OCI-LY3 (cell line): ENCODE results near the gene ELOVL1.

Source experiments
- H2AFZ ChIP-seq: fragments of 200-600, 300-600 bp; shearing (Covaris generic); 2 replicates; pipeline ENCODE4 v1.6.0; 2014; ENCODE audit warnings: antibody characterized with exemption, low read depth, low read length
- H3K27ac ChIP-seq: fragments of 200-600, 300-600 bp; sonication (generic); 2 replicates; pipeline ENCODE4 v1.5.1; 2014; ENCODE audit warnings: mild to moderate bottlenecking, low read length, moderate library complexity, mixed read lengths
- H3K27me3 ChIP-seq: fragments of 200-600, 300-600 bp; sonication (generic); 2 replicates; pipeline ENCODE4 v1.6.1; 2014; ENCODE audit warnings: low read depth, low read length, mixed read lengths
- H3K36me3 ChIP-seq: fragments of 200-600, 300-600 bp; sonication (generic); replicated peaks from 2 replicates; pipeline ENCODE3; 2014; ENCODE audit warnings: low read depth, low read length, mixed read lengths
- H3K4me1 ChIP-seq: fragments of 300-600, 200-600 bp; sonication (generic); 2 replicates; pipeline ENCODE4 v1.6.1; 2014; ENCODE audit warnings: low read length, mixed read lengths
- H3K4me2 ChIP-seq: fragments of 200-600, 300-600 bp; sonication (generic); 2 replicates; pipeline ENCODE4 v1.6.1; 2014; ENCODE audit warnings: low read length, mixed read lengths
- H3K4me3 ChIP-seq: fragments of 300-600, 200-600 bp; sonication (generic); 2 replicates; pipeline ENCODE4 v1.5.1; 2014; ENCODE audit warnings: antibody characterized with exemption, mild to moderate bottlenecking, low read length, moderate library complexity
- H3K79me2 ChIP-seq: fragments of 300-600, 200-600 bp; shearing (Covaris generic); 2 replicates; pipeline ENCODE4 v1.6.1; 2014; ENCODE audit warnings: mild to moderate bottlenecking, low read length, mixed read lengths
- H3K9ac ChIP-seq: fragments of 300-600, 200-600 bp; shearing (Covaris generic); 2 replicates; pipeline ENCODE4 v1.6.0; 2014; ENCODE audit warnings: mild to moderate bottlenecking, low read length, moderate library complexity
- H3K9me3 ChIP-seq: fragments of 200-600, 300-600 bp; shearing (Covaris generic); 2 replicates; pipeline ENCODE4 v1.6.1; 2014; ENCODE audit warnings: low read length, mixed read lengths; ENCODE audit not compliant: insufficient read depth
- H4K20me1 ChIP-seq: fragments of 200-600, 300-600 bp; sonication (generic); 2 replicates; pipeline ENCODE4 v1.6.1; 2016; ENCODE audit warnings: low read length, mixed read lengths; ENCODE audit not compliant: insufficient read depth
- CTCF ChIP-seq: fragments of 200-600, 300-600 bp; sonication (generic); IDR thresholded peaks from 2 replicates; pipeline ENCODE4 v1.5.1; 2014; ENCODE audit warnings: antibody characterized with exemption, low read length, low read depth
- EZH2phosphoT487 ChIP-seq: fragments of 200-600 bp; shearing (Covaris generic); IDR thresholded peaks from 2 replicates; pipeline ENCODE4 v1.6.1; 2018; ENCODE audit warnings: antibody characterized with exemption, mixed run types, low read depth

The ELOVL1 gene

GRCh38 chr1:43322506-43322905 lies 45.3 kb downstream of the ELOVL1 start:
- H3K9ac ChIP-seq: no peak overlapping the region
- no peak overlapping the region for H3K4me3 ChIP-seq
- TF ChIP-seq EZH2phosphoT487 (no peak), CTCF (no peak)
- H3K4me2 ChIP-seq: no peak overlapping the region
- no peaks in the 10 kb centered on the region for H3K27me3 ChIP-seq
- H4K20me1 ChIP-seq: no peaks in the 10 kb centered on the region
- no peak overlapping the region for H2AFZ ChIP-seq
- H3K9me3 ChIP-seq: 0 out of 2 replicates have a peak, but pooled peaks cover 3% of the 10 kb centered on the region
- H3K79me2 ChIP-seq: no peaks in the 10 kb centered on the region
- no peaks in the 10 kb centered on the region for H3K4me1 ChIP-seq
- no peaks in the 10 kb centered on the region for H3K36me3 ChIP-seq
- H3K27ac ChIP-seq: no peak overlapping the region

GRCh38 chr1:43321331-43321891 lies 46.4 kb downstream of the ELOVL1 start:
- H4K20me1 ChIP-seq: no peaks in the 10 kb centered on the region
- no peaks in the 10 kb centered on the region for H3K27me3 ChIP-seq

GRCh38 chr1:43319766-43320165 lies 48.0 kb downstream of the ELOVL1 start:
- Histone ChIP-seq H3K36me3 (no peaks in the 10 kb centered on the region), H3K27ac (no peak overlapping the region)

More at GRCh38 chr1:43321331-43321891, 46.4 kb downstream of the ELOVL1 start:
- Histone ChIP-seq H3K79me2 (no peaks in the 10 kb centered on the region), H3K4me2 (no peak overlapping the region), H3K9ac (no peak overlapping the region), H3K27ac (no peak overlapping the region), H3K36me3 (no peaks in the 10 kb centered on the region), H2AFZ (no peak overlapping the region), H3K4me1 (no peaks in the 10 kb centered on the region), H3K4me3 (no peak overlapping the region), H3K9me3 (0 out of 2 replicates have a peak, but pooled peaks cover 3% of the 10 kb centered on the region)
- TF ChIP-seq CTCF (no peak), EZH2phosphoT487 (no peak)

GRCh38 chr1:43319288-43319687 lies 48.5 kb downstream of the ELOVL1 start:
- H3K36me3 ChIP-seq: no peaks in the 10 kb centered on the region
- H3K4me2 ChIP-seq: no peak overlapping the region
- H3K27ac ChIP-seq: no peak overlapping the region
- H3K9ac ChIP-seq: no peak overlapping the region
- H2AFZ ChIP-seq: no peak overlapping the region
- H3K4me3 ChIP-seq: no peak overlapping the region
- TF ChIP-seq CTCF: no peak
- no peak for TF ChIP-seq EZH2phosphoT487
- no peaks in the 10 kb centered on the region for H3K9me3 ChIP-seq
- no peaks in the 10 kb centered on the region for H4K20me1 ChIP-seq
- H3K79me2 ChIP-seq: no peaks in the 10 kb centered on the region
- H3K4me1 ChIP-seq: no peaks in the 10 kb centered on the region
- no peaks in the 10 kb centered on the region for H3K27me3 ChIP-seq

More at GRCh38 chr1:43319766-43320165, 48.0 kb downstream of the ELOVL1 start:
- Histone ChIP-seq H2AFZ (no peak overlapping the region), H3K9ac (no peak overlapping the region), H3K9me3 (no peaks in the 10 kb centered on the region), H3K4me1 (no peaks in the 10 kb centered on the region), H3K4me2 (no peak overlapping the region), H3K79me2 (no peaks in the 10 kb centered on the region), H3K4me3 (no peak overlapping the region), H3K27me3 (no peaks in the 10 kb centered on the region), H4K20me1 (no peaks in the 10 kb centered on the region)
- TF ChIP-seq CTCF (no peak), EZH2phosphoT487 (no peak)
